Parathyroid adenoma (tissue), 2 donors: ENCODE data around the gene FCHO2.

Experiments used
- H2AFZ ChIP-seq: fragments of 300-600 bp; sonication (generic); one replicate; pipeline ENCODE4 v1.7.0; 2017; ENCODE audit warnings: antibody characterized with exemption, mild to moderate bottlenecking
- H3K27ac ChIP-seq: fragments of 300-600 bp; sonication (generic); one replicate; pipeline ENCODE4 v1.7.0; 2017
- H3K27me3 ChIP-seq: fragments of 300-600 bp; sonication (generic); one replicate; pipeline ENCODE4 v1.7.0; 2017; ENCODE audit warnings: low read length; ENCODE audit not compliant: control insufficient read depth, insufficient read depth
- H3K36me3 ChIP-seq: fragments of 300-600 bp; sonication (generic); one replicate; pipeline ENCODE4 v1.7.0; 2017; ENCODE audit warnings: low read length; ENCODE audit not compliant: control insufficient read depth, insufficient read depth
- H3K4me1 ChIP-seq: fragments of 300-600 bp; sonication (generic); one replicate; pipeline ENCODE4 v1.7.0; 2017; ENCODE audit warnings: control low read depth
- H3K4me2 ChIP-seq: fragments of 300-600 bp; sonication (generic); one replicate; pipeline ENCODE4 v1.7.0; 2017; ENCODE audit warnings: low read length
- H3K4me3 ChIP-seq: fragments of 300-600 bp; sonication (generic); one replicate; pipeline ENCODE4 v1.7.0; 2017; ENCODE audit warnings: low read depth, low read length
- H3K79me2 ChIP-seq: fragments of 300-600 bp; sonication (generic); one replicate; pipeline ENCODE4 v1.7.0; 2017; ENCODE audit warnings: control low read depth
- H3K9ac ChIP-seq: fragments of 300-600 bp; sonication (generic); one replicate; pipeline ENCODE4 v1.7.0; 2017; ENCODE audit warnings: mild to moderate bottlenecking
- H3K9me3 ChIP-seq: fragments of 300-600 bp; sonication (generic); one replicate; pipeline ENCODE4 v1.7.0; 2017; ENCODE audit warnings: low read length; ENCODE audit not compliant: control insufficient read depth
- CTCF ChIP-seq: fragments of 300-600 bp; sonication (generic); IDR thresholded peaks from one replicate; pipeline ENCODE4 v1.7.0; 2017; ENCODE audit warnings: antibody characterized with exemption, mild to moderate bottlenecking
- donor health status: primary hyperparathyroidism.

FCHO2 gene

DNA sequence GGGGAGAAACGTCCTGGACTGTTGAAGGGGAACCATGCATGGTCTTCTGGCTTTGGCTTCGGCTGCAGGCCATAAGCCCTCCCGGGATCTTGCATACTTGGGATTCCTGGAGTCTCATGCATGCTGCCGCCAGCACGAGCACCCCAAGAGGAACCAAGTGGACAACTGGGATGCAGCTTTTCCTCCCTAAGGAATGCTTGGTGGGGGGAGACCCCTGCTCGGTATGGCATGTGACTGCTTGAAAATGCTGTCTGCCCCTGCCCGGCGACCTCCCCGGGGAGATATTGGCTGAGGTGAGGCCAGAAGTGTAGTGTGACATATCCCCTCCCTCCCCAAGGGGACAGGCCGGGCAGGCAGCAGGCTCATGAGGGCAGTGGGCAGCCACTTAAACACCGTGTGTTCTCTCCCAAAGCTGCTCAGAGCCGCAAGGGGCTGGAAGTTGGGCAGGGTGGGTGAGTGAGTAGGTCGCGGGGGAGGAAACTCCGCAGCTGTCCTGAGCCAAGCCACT is 180.3 kb downstream of the FCHO2 start:
- Histone ChIP-seq H3K27ac (no peak overlapping the region), H3K4me2 (no peak overlapping the region), H3K27me3 (no peaks in the 10 kb centered on the region), H3K79me2 (no peaks in the 10 kb centered on the region), H3K9me3 (no peaks in the 10 kb centered on the region), H3K36me3 (no peaks in the 10 kb centered on the region), H3K4me1 (no peaks in the 10 kb centered on the region), H3K4me3 (no peak overlapping the region), H3K9ac (no peak overlapping the region), H2AFZ (no peak overlapping the region)
- TF ChIP-seq CTCF, result no peak

DNA sequence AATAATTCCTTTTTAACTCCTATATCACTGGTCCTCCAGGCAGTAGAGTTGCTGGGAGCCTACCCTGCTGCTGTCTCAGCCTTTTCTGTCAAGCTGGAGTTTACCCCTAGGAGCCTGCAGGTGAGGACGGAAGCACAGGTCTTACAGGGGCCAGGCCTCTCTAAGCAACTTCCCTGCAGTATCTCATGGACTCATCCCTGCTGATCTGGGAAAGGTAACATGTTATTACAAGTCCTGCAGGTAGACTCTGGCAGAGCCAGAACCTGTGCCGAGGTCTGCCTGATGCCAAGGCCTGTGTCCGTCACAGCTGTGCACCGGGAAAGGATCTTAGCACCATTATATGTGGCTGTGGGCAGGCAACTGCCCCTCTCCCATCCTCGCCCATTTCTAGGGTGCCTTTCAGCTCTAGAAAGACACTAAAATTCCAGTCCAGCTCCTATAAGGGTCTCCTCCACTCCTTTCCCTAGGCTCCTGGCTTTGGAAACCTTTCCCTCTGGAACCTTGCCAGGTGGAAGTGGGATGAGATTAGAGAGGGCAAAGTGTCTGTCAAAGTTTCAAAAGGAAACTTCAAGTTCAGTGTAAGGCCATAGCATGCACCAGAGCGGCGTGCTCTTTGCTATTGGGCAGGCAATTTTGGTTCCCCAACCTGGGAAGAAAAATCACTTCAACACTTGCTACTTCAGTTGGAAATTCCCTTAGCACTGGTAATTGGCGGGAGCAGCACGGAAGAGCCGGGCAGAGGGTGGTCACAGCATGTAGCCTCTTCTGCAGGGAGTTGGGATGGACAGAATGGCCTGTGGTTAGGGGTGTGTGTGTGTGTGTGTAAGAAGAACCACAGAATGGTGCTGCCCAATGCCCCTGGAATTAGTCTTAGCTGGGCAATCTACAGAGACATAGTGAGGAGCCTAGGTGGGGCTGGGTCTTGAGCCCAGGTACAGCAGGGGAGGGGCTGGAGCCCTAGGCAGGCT is 182.0 kb downstream of the FCHO2 start:
- no peak overlapping the region for H3K27ac ChIP-seq
- H3K9ac ChIP-seq, result no peak overlapping the region

GRCh38 chr5:73139485-73139884 is 183.6 kb downstream of the FCHO2 start:
- Histone ChIP-seq H3K9me3 (no peaks in the 10 kb centered on the region), H3K4me2 (no peak overlapping the region), H3K36me3 (no peaks in the 10 kb centered on the region), H3K79me2 (no peaks in the 10 kb centered on the region), H3K27me3 (no peaks in the 10 kb centered on the region), H3K4me3 (no peak overlapping the region), H3K9ac (no peak overlapping the region), H3K4me1 (no peaks in the 10 kb centered on the region), H3K27ac (no peak overlapping the region), H2AFZ (no peak overlapping the region)
- TF ChIP-seq CTCF, result no peak

More for the DNA sequence above, 182.0 kb downstream of the FCHO2 start:
- Histone ChIP-seq H3K4me2 (no peak overlapping the region), H3K9me3 (no peaks in the 10 kb centered on the region), H3K79me2 (no peaks in the 10 kb centered on the region), H2AFZ (no peak overlapping the region), H3K4me1 (no peaks in the 10 kb centered on the region), H3K4me3 (no peak overlapping the region), H3K27me3 (no peaks in the 10 kb centered on the region), H3K36me3 (no peaks in the 10 kb centered on the region)
- TF ChIP-seq CTCF, result no peak
